K562 (cell line): ENCODE data around the gene UBE3D. TPM values are rescaled to one million over a fixed set of nuclear protein-coding genes. Genes with fewer than 3 reads are reported as not detected.

Source experiments
- AFF1 ChIP-seq, 2 experiments: fragments of 450-650 bp; IDR thresholded peaks; 2 replicates each; pipeline ENCODE4 v1.6.1; 2018; ENCODE audit warnings: mild to moderate bottlenecking in 2 of 2, low read depth in 1 of 2; ENCODE audit not compliant: partially characterized antibody in 2 of 2
- ARID1B ChIP-seq: fragments of 450-650 bp; IDR thresholded peaks from 2 replicates; pipeline ENCODE4 v1.6.1; 2016; ENCODE audit warnings: antibody characterized with exemption, mild to moderate bottlenecking, inconsistent platforms
- BCOR ChIP-seq: fragments of 450-650 bp; IDR thresholded peaks from 2 replicates; pipeline ENCODE4 v1.6.1; 2016
- BRF2 ChIP-seq: IDR thresholded peaks from 3 replicates; pipeline ENCODE4 v1.6.1; 2011; ENCODE audit warnings: borderline replicate concordance, mild to moderate bottlenecking; ENCODE audit not compliant: insufficient read length, insufficient read depth
- CHCHD3 ChIP-seq: fragments of 250-450 bp; sonication (Bioruptor Pico); IDR thresholded peaks from 2 replicates; pipeline ENCODE4 v2.1.2; 2022; ENCODE audit warnings: mild to moderate bottlenecking
- CREB1 ChIP-seq, 2 experiments: sonication (generic) in 1 of 2; formaldehyde crosslinking in 1 of 2; IDR thresholded peaks; 2 replicates each; pipeline versions ENCODE4 v1.6.1 to v1.8.0; 2012 to 2022; ENCODE audit warnings: inconsistent platforms in 1 of 2, mild to moderate bottlenecking in 1 of 2, missing genetic modification reagents in 1 of 2, moderate library complexity in 1 of 2
- ELF1 ChIP-seq: fragments of 200-800 bp; sonication (Bioruptor generic); IDR thresholded peaks from 2 replicates; pipeline ENCODE4 v1.6.1; 2016; ENCODE audit warnings: missing genetic modification characterization, missing compliant biosample characterization
- GABPB1 ChIP-seq: sonication (generic); formaldehyde crosslinking; IDR thresholded peaks from 2 replicates; pipeline ENCODE4 v1.8.0; 2022; ENCODE audit warnings: mild to moderate bottlenecking, missing genetic modification reagents
- KLF13 ChIP-seq: fragments of 450-650 bp; IDR thresholded peaks from 2 replicates; pipeline ENCODE4 v1.6.1; 2016; ENCODE audit warnings: missing genetic modification characterization, low read depth, mild to moderate bottlenecking, missing compliant biosample characterization, moderate library complexity, borderline replicate concordance
- OTX1 ChIP-seq: fragments of 450-650 bp; formaldehyde crosslinking; IDR thresholded peaks from 2 replicates; pipeline ENCODE4 v1.4.0; 2022; ENCODE audit warnings: mild to moderate bottlenecking
- PML ChIP-seq: IDR thresholded peaks from 2 replicates; pipeline ENCODE4 v1.6.1; 2012; ENCODE audit warnings: low read length, inconsistent platforms
- PTBP1 ChIP-seq: fragments of 200-400 bp; formaldehyde crosslinking; IDR thresholded peaks from 2 replicates; pipeline ENCODE4 v1.6.1; 2017; ENCODE audit warnings: low read depth, low read length
- RBM39 ChIP-seq: fragments of 200-400 bp; formaldehyde crosslinking; optimal IDR thresholded peaks from 2 replicates; pipeline ENCODE3; 2018; ENCODE audit warnings: low read depth, low read length
- SFPQ ChIP-seq: fragments of 200-400 bp; formaldehyde crosslinking; IDR thresholded peaks from 2 replicates; pipeline ENCODE4 v1.6.1; 2017; ENCODE audit warnings: mild to moderate bottlenecking, low read depth, low read length, moderate library complexity
- SMAD3 ChIP-seq: fragments of 450-650 bp; formaldehyde crosslinking; conservative IDR thresholded peaks from 2 replicates; pipeline ENCODE4 v1.4.0; 2020; ENCODE audit warnings: mild to moderate bottlenecking
- TAF7 ChIP-seq: fragments of 450-650 bp; IDR thresholded peaks from 2 replicates; pipeline ENCODE4 v1.6.1; 2016; ENCODE audit warnings: missing genetic modification characterization, missing compliant biosample characterization
- TAL1 ChIP-seq: fragments of 450-650 bp; IDR thresholded peaks from 2 replicates; pipeline ENCODE4 v1.6.1; 2016; ENCODE audit warnings: mild to moderate bottlenecking
- THRA ChIP-seq: fragments of 450-650 bp; IDR thresholded peaks from 2 replicates; pipeline ENCODE4 v1.6.1; 2017; ENCODE audit warnings: mild to moderate bottlenecking, moderate library complexity
- ZFPM2 ChIP-seq: fragments of 250-450 bp; sonication (Bioruptor Pico); IDR thresholded peaks from 2 replicates; pipeline ENCODE4 v1.5.1; 2022; ENCODE audit warnings: mild to moderate bottlenecking
- ZNF431 ChIP-seq: sonication (generic); formaldehyde crosslinking; IDR thresholded peaks from 2 replicates; pipeline ENCODE4 v1.8.0; 2022; ENCODE audit warnings: mild to moderate bottlenecking, missing genetic modification reagents
- ZNF561 ChIP-seq: fragments of 450-650 bp; formaldehyde crosslinking; conservative IDR thresholded peaks from 2 replicates; pipeline ENCODE4 v1.4.0; 2020; ENCODE audit warnings: mild to moderate bottlenecking, moderate library complexity
- ZNF766 ChIP-seq: fragments of 200-800 bp; sonication (Bioruptor generic); conservative IDR thresholded peaks from 2 replicates; pipeline ENCODE4 v1.6.1; 2016; ENCODE audit warnings: missing genetic modification characterization, missing compliant biosample characterization
- polyA plus RNA-seq, 8 experiments: library from polyadenylated mRNA; depleted of rRNA in 4 of 8; stranded (reverse) in 5 of 8; unstranded in 3 of 8; fragments of >200 nt; fragmentation: Nextera tagmentation in 2 of 8; fragmentation: Illumina TruSeq in 1 of 8; extraction: Ambion mirVana in 2 of 8; extraction: Trizol in 1 of 8; gene quantifications; 2 replicates each; pipeline versions ENCODE4 v1.2.1 to v1.2.3, GENCODE V29; 2011 to 2014; ENCODE audit warnings: inconsistent platforms in 1 of 8, missing spikeins in 1 of 8
- total RNA-seq, 7 experiments: library from RNA; depleted of rRNA in 6 of 7; stranded (reverse); fragments of >200 nt in 6 of 7; fragmentation: Illumina TruSeq in 2 of 7; extraction: Trizol in 2 of 7; gene quantifications; 2 replicates each; pipeline versions ENCODE4 v1.2.1 to v1.2.3, GENCODE V29; 2011 to 2021; ENCODE audit warnings: low replicate concordance in 1 of 7

The UBE3D gene
- total and polyA plus RNA-seq, 9 of the 15 experiments (the other 6 are each of a cell fraction or from before 2014, with no cell fraction given), result 9.4 to 17.6 (median 11.9) TPM

GRCh38 chr6:82984720-82985119 is 80.9 kb downstream of the UBE3D start (continued):
- TF ChIP-seq THRA (no peak), ZNF431 (CRISPR knock-in tag) (no peak), KLF13 (no peak), GABPB1 (no peak), TAF7 (no peak), ZNF561 (CRISPR knock-in tag) (no peak), RBM39 (no peak), SFPQ (no peak), ZNF766 (CRISPR knock-in tag) (no peak), BRF2 (no peak), CREB1 (IDR thresholded peaks at IDR 0.05) (no peak), CREB1 (CRISPR knock-in tag; IDR thresholded peaks at IDR 0.05) (no peak), BCOR (no peak), OTX1 (CRISPR knock-in tag) (no peak), PTBP1 (no peak), TAL1 (peak; percentile 82), ZFPM2 (no peak), AFF1 (IDR thresholded peaks at IDR 0.05; ENCODE audit: low read depth in 1 of 2, partially characterized antibody in 2 of 2) (no peak), CHCHD3 (no peak), PML (0 out of 2 replicates have a peak, but pooled peaks have one; percentile 33), SMAD3 (CRISPR knock-in tag) (no peak), ELF1 (no peak), ARID1B (peak; percentile 91)
